ENCODE results near the gene TDG. TPM values are rescaled to one million over a fixed set of nuclear protein-coding genes. Genes with fewer than 3 reads are reported as not detected.

TDG gene
- total and polyA plus RNA-seq, 2 donors (not counting 3 experiments of a cell fraction or from before 2014, with no cell fraction given): 17.6 to 36.8 TPM

GRCh38 chr12:103929784-103930033 is 36.0 kb upstream of the TDG start:
- dilution Hi-C loops (cut with MboI; ENCODE audit: extremely low pct_ligation_motif_present, low sequenced_read_pairs): no loop called here
- Histone ChIP-seq H3K27ac (ENCODE audit: insufficient read depth, low read depth, low read length) (peak overlapping the region; percentile 91), H3K9me1 (replicated peaks; ENCODE audit: control insufficient read depth, extremely low read depth, insufficient read depth, low read length) (no peaks in the 10 kb centered on the region), H3K9me3 (replicated peaks; ENCODE audit: control insufficient read depth, insufficient read depth, low read length) (no peaks in the 10 kb centered on the region), H3K79me2 (ENCODE audit: control insufficient read depth, insufficient read depth, low read length) (peaks cover 43% of the 10 kb centered on the region), H3K4me1 (ENCODE audit: control insufficient read depth, extremely low read depth, insufficient read depth, low read length) (peaks cover 31% of the 10 kb centered on the region), H3K9ac (replicated peaks; ENCODE audit: extremely low read depth, insufficient read depth, low read length) (peak overlapping the region; percentile 88), H2AFZ (ENCODE audit: low read depth, low read length) (peak overlapping the region; percentile 68), H3K36me3 (ENCODE audit: control insufficient read depth in 2 of 2, extremely low read depth in 1 of 2, insufficient read depth in 2 of 2, low read length in 2 of 2) (peaks cover 9 to 17% of the 10 kb centered on the region in 2 experiments), H4K20me1 (replicated peaks; ENCODE audit: control insufficient read depth, extremely low read depth, insufficient read depth, low read length) (peaks cover 4% of the 10 kb centered on the region), H3K27me3 (ENCODE audit: control insufficient read depth in 2 of 2, insufficient read depth in 2 of 2, low read length in 2 of 2) (no peaks in the 10 kb centered on the region), H3K4me2 (ENCODE audit: insufficient read depth, low read length) (peak overlapping the region; percentile 73), H3K4me3 (replicated peaks in 1 of 3; ENCODE audit: insufficient read depth in 1 of 3, low read depth in 1 of 3, low read length in 3 of 3) (peak overlapping the region in 2 of 3 experiments; percentile 44 to 73)
- FAIRE-seq (no peak), DNase-seq (ENCODE audit: low read depth, low spot score) (no peak)
- POLR2A ChIA-PET: interaction anchor here (0.7 to 2.1 kb wide), 5 partner anchors 10 to 135 kb away, joined by 3 to 12 read pairs (median 5); partner anchors contain the start of genes HCFC2 and TDG
- TF ChIP-seq MAX (IDR thresholded peaks at IDR 0.05; ENCODE audit: insufficient read depth, insufficient read length): no peak
- TF ChIP-seq MYC (IDR thresholded peaks at IDR 0.05; ENCODE audit: low read depth, low read length): no peak
- TF ChIP-seq, protein P1, sequence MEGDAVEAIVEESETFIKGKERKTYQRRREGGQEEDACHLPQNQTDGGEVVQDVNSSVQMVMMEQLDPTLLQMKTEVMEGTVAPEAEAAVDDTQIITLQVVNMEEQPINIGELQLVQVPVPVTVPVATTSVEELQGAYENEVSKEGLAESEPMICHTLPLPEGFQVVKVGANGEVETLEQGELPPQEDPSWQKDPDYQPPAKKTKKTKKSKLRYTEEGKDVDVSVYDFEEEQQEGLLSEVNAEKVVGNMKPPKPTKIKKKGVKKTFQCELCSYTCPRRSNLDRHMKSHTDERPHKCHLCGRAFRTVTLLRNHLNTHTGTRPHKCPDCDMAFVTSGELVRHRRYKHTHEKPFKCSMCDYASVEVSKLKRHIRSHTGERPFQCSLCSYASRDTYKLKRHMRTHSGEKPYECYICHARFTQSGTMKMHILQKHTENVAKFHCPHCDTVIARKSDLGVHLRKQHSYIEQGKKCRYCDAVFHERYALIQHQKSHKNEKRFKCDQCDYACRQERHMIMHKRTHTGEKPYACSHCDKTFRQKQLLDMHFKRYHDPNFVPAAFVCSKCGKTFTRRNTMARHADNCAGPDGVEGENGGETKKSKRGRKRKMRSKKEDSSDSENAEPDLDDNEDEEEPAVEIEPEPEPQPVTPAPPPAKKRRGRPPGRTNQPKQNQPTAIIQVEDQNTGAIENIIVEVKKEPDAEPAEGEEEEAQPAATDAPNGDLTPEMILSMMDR (IDR thresholded peaks at IDR 0.05; ENCODE audit: extremely low read depth in 1 of 2, insufficient read depth in 1 of 2, low read depth in 1 of 2, low read length in 2 of 2): no peak
- no peak for TF ChIP-seq JUN (IDR thresholded peaks at IDR 0.05; ENCODE audit: borderline replicate concordance, insufficient read depth, insufficient read length, low read depth)
- no peak for TF ChIP-seq FOS (IDR thresholded peaks at IDR 0.05; ENCODE audit: borderline replicate concordance, insufficient read depth, low read length)
- TF ChIP-seq GATA2 (IDR thresholded peaks at IDR 0.05; ENCODE audit: insufficient read depth, insufficient read length, low read depth, low read length): no peak
- TF ChIP-seq EZH2 (IDR thresholded peaks at IDR 0.05; ENCODE audit: borderline replicate concordance, low read depth, low read length, severe bottlenecking): no peak
- no peak for TF ChIP-seq POLR2A (IDR thresholded peaks at IDR 0.05; ENCODE audit: low read depth, low read length)
- TF ChIP-seq POLR2AphosphoS5 (IDR thresholded peaks at IDR 0.05; ENCODE audit: insufficient read depth, low read depth, low read length): no peak
- CTCF ChIA-PET: interaction anchor here (1.0 to 1.9 kb wide), 9 partner anchors 9 to 297 kb away, joined by 3 to 8 read pairs (median 5); partner anchors contain the start of gene NT5DC3
- intact Hi-C loops (cut with micrococcal nuclease): loop anchor here (1.0 kb wide), 5 partner anchors 28 to 158 kb away; partner anchors contain the start of genes NT5DC3 and TDG
- BruUV-seq (replicated peaks): no TSS peak

Measured in endothelial cell of umbilical vein (primary cell).